ENCODE measurements around the gene REV1.

The REV1 gene

GRCh38 chr2:99399795-99400194 is 90.0 kb downstream of the REV1 start:
- Mint-ChIP-seq H3K4me1 (ENCODE audit: low read depth in 2 of 2) (peaks cover 0 to 2% of the 10 kb centered on the region in 2 donors), H3K27me3 (no peaks in the 10 kb centered on the region), H3K36me3 (ENCODE audit: insufficient read depth) (peaks cover 72% of the 10 kb centered on the region), H3K9me3 (no peaks in the 10 kb centered on the region), H3K27ac (peak overlapping the region in 1 of 2 donors; percentile 24), H3K4me3 (no peak overlapping the region)
- no peak for DNase-seq
- no peak for ATAC-seq (replicated peaks)

- H3K4me3 Mint-ChIP-seq: no peak overlapping the region
- ATAC-seq (replicated peaks) (no peak), DNase-seq (no peak)
- no peak overlapping the region for H3K27ac Mint-ChIP-seq
- peaks cover 0 to 2% of the 10 kb centered on the region in 2 donors for H3K4me1 Mint-ChIP-seq (ENCODE audit: low read depth in 2 of 2)
- H3K9me3 Mint-ChIP-seq: no peaks in the 10 kb centered on the region
- H3K36me3 Mint-ChIP-seq (ENCODE audit: insufficient read depth): peaks cover 68% of the 10 kb centered on the region
- H3K27me3 Mint-ChIP-seq: no peaks in the 10 kb centered on the region
These were observed 90.8 kb downstream of the REV1 start for GRCh38 chr2:99399063-99399462.

- peaks cover 0 to 2% of the 10 kb centered on the region in 2 donors for H3K4me1 Mint-ChIP-seq (ENCODE audit: low read depth in 2 of 2)
- ATAC-seq (replicated peaks) (no peak), DNase-seq (no peak)
- H3K27ac Mint-ChIP-seq: peak overlapping the region in 1 of 2 donors; percentile 72
- H3K36me3 Mint-ChIP-seq (ENCODE audit: insufficient read depth): peaks cover 61% of the 10 kb centered on the region
- no peaks in the 10 kb centered on the region for H3K9me3 Mint-ChIP-seq
- H3K27me3 Mint-ChIP-seq: no peaks in the 10 kb centered on the region
- no peak overlapping the region for H3K4me3 Mint-ChIP-seq
These were observed 91.5 kb downstream of the REV1 start for GRCh38 chr2:99398303-99398702.

- peaks cover 61% of the 10 kb centered on the region for H3K36me3 Mint-ChIP-seq (ENCODE audit: insufficient read depth)
- ATAC-seq (replicated peaks) (no peak), DNase-seq (no peak)
- peak overlapping the region in 1 of 2 donors; percentile 72 for H3K27ac Mint-ChIP-seq
- H3K4me3 Mint-ChIP-seq: no peak overlapping the region
- no peaks in the 10 kb centered on the region for H3K9me3 Mint-ChIP-seq
- peaks cover 0 to 2% of the 10 kb centered on the region in 2 donors for H3K4me1 Mint-ChIP-seq (ENCODE audit: low read depth in 2 of 2)
- no peaks in the 10 kb centered on the region for H3K27me3 Mint-ChIP-seq
These were observed 92.4 kb downstream of the REV1 start for GRCh38 chr2:99397266-99397920.

GRCh38 chr2:99395589-99396130 is 94.2 kb downstream of the REV1 start:
- Mint-ChIP-seq H3K36me3 (ENCODE audit: insufficient read depth) (peaks cover 67% of the 10 kb centered on the region), H3K27ac (peak overlapping the region; percentile 7 to 37), H3K27me3 (no peaks in the 10 kb centered on the region), H3K9me3 (no peaks in the 10 kb centered on the region), H3K4me3 (no peak overlapping the region), H3K4me1 (ENCODE audit: low read depth in 2 of 2) (peaks cover 0 to 2% of the 10 kb centered on the region in 2 donors)
- DNase-seq: no peak
- ATAC-seq (replicated peaks): no peak

GRCh38 chr2:99389946-99390345 is 99.9 kb downstream of the REV1 start:
- H3K4me3 Mint-ChIP-seq: no peak overlapping the region
- peaks cover 0 to 3% of the 10 kb centered on the region in 2 donors for H3K4me1 Mint-ChIP-seq (ENCODE audit: low read depth in 2 of 2)
- peaks cover 37% of the 10 kb centered on the region for H3K36me3 Mint-ChIP-seq (ENCODE audit: insufficient read depth)
- H3K27ac Mint-ChIP-seq: peak overlapping the region in 1 of 2 donors; percentile 69
- no peak for ATAC-seq (replicated peaks)
- H3K27me3 Mint-ChIP-seq: no peaks in the 10 kb centered on the region
- H3K9me3 Mint-ChIP-seq: no peaks in the 10 kb centered on the region
- DNase-seq: no peak

GRCh38 chr2:99389371-99389770 is 100.4 kb downstream of the REV1 start:
- Mint-ChIP-seq H3K9me3 (no peaks in the 10 kb centered on the region), H3K27me3 (no peaks in the 10 kb centered on the region), H3K4me3 (no peak overlapping the region), H3K4me1 (ENCODE audit: low read depth in 2 of 2) (peaks cover 0 to 3% of the 10 kb centered on the region in 2 donors), H3K27ac (peak overlapping the region in 1 of 2 donors; percentile 69), H3K36me3 (ENCODE audit: insufficient read depth) (peaks cover 39% of the 10 kb centered on the region)
- no peak for ATAC-seq (replicated peaks)
- DNase-seq: no peak

GRCh38 chr2:99388892-99389291 is 100.9 kb downstream of the REV1 start:
- Mint-ChIP-seq H3K4me1 (ENCODE audit: low read depth in 2 of 2) (peaks cover 0 to 3% of the 10 kb centered on the region in 2 donors), H3K4me3 (no peak overlapping the region), H3K27ac (no peak overlapping the region), H3K36me3 (ENCODE audit: insufficient read depth) (peaks cover 44% of the 10 kb centered on the region), H3K9me3 (no peaks in the 10 kb centered on the region), H3K27me3 (no peaks in the 10 kb centered on the region)
- no peak for DNase-seq
- ATAC-seq (replicated peaks): no peak

GRCh38 chr2:99386011-99386410 is 103.8 kb downstream of the REV1 start:
- Mint-ChIP-seq H3K9me3 (no peaks in the 10 kb centered on the region), H3K27me3 (no peaks in the 10 kb centered on the region), H3K4me3 (no peak overlapping the region), H3K4me1 (ENCODE audit: low read depth in 2 of 2) (peaks cover 0 to 3% of the 10 kb centered on the region in 2 donors), H3K36me3 (ENCODE audit: insufficient read depth) (peaks cover 32% of the 10 kb centered on the region), H3K27ac (no peak overlapping the region)
- ATAC-seq (replicated peaks): no peak
- DNase-seq: no peak

GRCh38 chr2:99382143-99382542 is 107.7 kb downstream of the REV1 start:
- Mint-ChIP-seq H3K27ac (no peak overlapping the region), H3K4me3 (no peak overlapping the region), H3K4me1 (ENCODE audit: low read depth in 2 of 2) (no peaks in the 10 kb centered on the region), H3K27me3 (no peaks in the 10 kb centered on the region), H3K9me3 (no peaks in the 10 kb centered on the region), H3K36me3 (ENCODE audit: insufficient read depth) (peaks cover 42% of the 10 kb centered on the region)
- no peak for ATAC-seq (replicated peaks)
- DNase-seq: no peak

GRCh38 chr2:99380376-99381010 is 109.3 kb downstream of the REV1 start:
- ATAC-seq (replicated peaks) (no peak), DNase-seq (no peak)
- Mint-ChIP-seq H3K9me3 (no peaks in the 10 kb centered on the region), H3K27me3 (no peaks in the 10 kb centered on the region), H3K4me3 (no peak overlapping the region), H3K27ac (peak overlapping the region in 1 of 2 donors; percentile 33), H3K4me1 (ENCODE audit: low read depth in 2 of 2) (no peaks in the 10 kb centered on the region), H3K36me3 (ENCODE audit: insufficient read depth) (peaks cover 52% of the 10 kb centered on the region)

GRCh38 chr2:99377879-99378278 is 111.9 kb downstream of the REV1 start:
- H3K4me3 Mint-ChIP-seq: no peak overlapping the region
- peak overlapping the region in 1 of 2 donors; percentile 26 for H3K27ac Mint-ChIP-seq
- DNase-seq (no peak), ATAC-seq (replicated peaks) (no peak)
- H3K4me1 Mint-ChIP-seq (ENCODE audit: low read depth in 2 of 2): no peaks in the 10 kb centered on the region
- peaks cover 62% of the 10 kb centered on the region for H3K36me3 Mint-ChIP-seq (ENCODE audit: insufficient read depth)
- no peaks in the 10 kb centered on the region for H3K9me3 Mint-ChIP-seq
- no peaks in the 10 kb centered on the region for H3K27me3 Mint-ChIP-seq

- Mint-ChIP-seq H3K9me3 (no peaks in the 10 kb centered on the region), H3K27ac (peak overlapping the region in 1 of 2 donors; percentile 6), H3K4me3 (no peak overlapping the region), H3K36me3 (ENCODE audit: insufficient read depth) (peaks cover 70% of the 10 kb centered on the region), H3K4me1 (ENCODE audit: low read depth in 2 of 2) (no peaks in the 10 kb centered on the region), H3K27me3 (no peaks in the 10 kb centered on the region)
- DNase-seq (no peak), ATAC-seq (replicated peaks) (no peak)
These were observed 113.5 kb downstream of the REV1 start for GRCh38 chr2:99376254-99376864.

- no peak for ATAC-seq (replicated peaks)
- Mint-ChIP-seq H3K9me3 (no peaks in the 10 kb centered on the region), H3K36me3 (ENCODE audit: insufficient read depth) (peaks cover 75% of the 10 kb centered on the region), H3K4me1 (ENCODE audit: low read depth in 2 of 2) (no peaks in the 10 kb centered on the region), H3K27ac (no peak overlapping the region), H3K27me3 (no peaks in the 10 kb centered on the region), H3K4me3 (no peak overlapping the region)
- no peak for DNase-seq
These were observed 115.1 kb downstream of the REV1 start for GRCh38 chr2:99374747-99375146.
